ENCODE data around the gene LBHD1. TPM values are rescaled to one million over a fixed set of nuclear protein-coding genes. Genes with fewer than 3 reads are reported as not detected.

LBHD1 gene
- total and polyA plus RNA-seq, 2 of the 13 experiments (the other 11 are each of a cell fraction or from before 2014, with no cell fraction given): 3.2 to 3.7 TPM

- TF ChIP-seq, protein P1, sequence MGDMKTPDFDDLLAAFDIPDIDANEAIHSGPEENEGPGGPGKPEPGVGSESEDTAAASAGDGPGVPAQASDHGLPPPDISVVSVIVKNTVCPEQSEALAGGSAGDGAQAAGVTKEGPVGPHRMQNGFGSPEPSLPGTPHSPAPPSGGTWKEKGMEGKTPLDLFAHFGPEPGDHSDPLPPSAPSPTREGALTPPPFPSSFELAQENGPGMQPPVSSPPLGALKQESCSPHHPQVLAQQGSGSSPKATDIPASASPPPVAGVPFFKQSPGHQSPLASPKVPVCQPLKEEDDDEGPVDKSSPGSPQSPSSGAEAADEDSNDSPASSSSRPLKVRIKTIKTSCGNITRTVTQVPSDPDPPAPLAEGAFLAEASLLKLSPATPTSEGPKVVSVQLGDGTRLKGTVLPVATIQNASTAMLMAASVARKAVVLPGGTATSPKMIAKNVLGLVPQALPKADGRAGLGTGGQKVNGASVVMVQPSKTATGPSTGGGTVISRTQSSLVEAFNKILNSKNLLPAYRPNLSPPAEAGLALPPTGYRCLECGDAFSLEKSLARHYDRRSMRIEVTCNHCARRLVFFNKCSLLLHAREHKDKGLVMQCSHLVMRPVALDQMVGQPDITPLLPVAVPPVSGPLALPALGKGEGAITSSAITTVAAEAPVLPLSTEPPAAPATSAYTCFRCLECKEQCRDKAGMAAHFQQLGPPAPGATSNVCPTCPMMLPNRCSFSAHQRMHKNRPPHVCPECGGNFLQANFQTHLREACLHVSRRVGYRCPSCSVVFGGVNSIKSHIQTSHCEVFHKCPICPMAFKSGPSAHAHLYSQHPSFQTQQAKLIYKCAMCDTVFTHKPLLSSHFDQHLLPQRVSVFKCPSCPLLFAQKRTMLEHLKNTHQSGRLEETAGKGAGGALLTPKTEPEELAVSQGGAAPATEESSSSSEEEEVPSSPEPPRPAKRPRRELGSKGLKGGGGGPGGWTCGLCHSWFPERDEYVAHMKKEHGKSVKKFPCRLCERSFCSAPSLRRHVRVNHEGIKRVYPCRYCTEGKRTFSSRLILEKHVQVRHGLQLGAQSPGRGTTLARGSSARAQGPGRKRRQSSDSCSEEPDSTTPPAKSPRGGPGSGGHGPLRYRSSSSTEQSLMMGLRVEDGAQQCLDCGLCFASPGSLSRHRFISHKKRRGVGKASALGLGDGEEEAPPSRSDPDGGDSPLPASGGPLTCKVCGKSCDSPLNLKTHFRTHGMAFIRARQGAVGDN (CRISPR knock-in tag; IDR thresholded peaks at IDR 0.05): peak; percentile 52; the same call in 1 of the 2 replicates
- TF ChIP-seq, protein P2, sequence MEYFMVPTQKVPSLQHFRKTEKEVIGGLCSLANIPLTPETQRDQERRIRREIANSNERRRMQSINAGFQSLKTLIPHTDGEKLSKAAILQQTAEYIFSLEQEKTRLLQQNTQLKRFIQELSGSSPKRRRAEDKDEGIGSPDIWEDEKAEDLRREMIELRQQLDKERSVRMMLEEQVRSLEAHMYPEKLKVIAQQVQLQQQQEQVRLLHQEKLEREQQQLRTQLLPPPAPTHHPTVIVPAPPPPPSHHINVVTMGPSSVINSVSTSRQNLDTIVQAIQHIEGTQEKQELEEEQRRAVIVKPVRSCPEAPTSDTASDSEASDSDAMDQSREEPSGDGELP (IDR thresholded peaks at IDR 0.05; ENCODE audit: borderline replicate concordance, low read depth): no peak
- TF ChIP-seq RARG (CRISPR knock-in tag; IDR thresholded peaks at IDR 0.05; ENCODE audit: low read depth) (no peak), RFXAP (CRISPR knock-in tag; IDR thresholded peaks at IDR 0.05; ENCODE audit: borderline replicate concordance) (0 out of 2 replicates have a peak, but pooled peaks have one; percentile 34), NCOA1 (CRISPR knock-in tag; IDR thresholded peaks at IDR 0.05) (no peak), BHLHE40 (IDR thresholded peaks at IDR 0.05; ENCODE audit: low read length) (no peak), SP2 (CRISPR knock-in tag; IDR thresholded peaks at IDR 0.05) (no peak), MEIS1 (CRISPR knock-in tag; IDR thresholded peaks at IDR 0.05; ENCODE audit: borderline replicate concordance) (no peak), RXRA (CRISPR knock-in tag; IDR thresholded peaks at IDR 0.05) (no peak), MED1 (CRISPR knock-in tag; IDR thresholded peaks at IDR 0.05) (peak; percentile 37; the same call in 1 of the 2 replicates), ZNF724P (CRISPR knock-in tag; IDR thresholded peaks at IDR 0.05; ENCODE audit: borderline replicate concordance) (no peak), ZBTB2 (CRISPR knock-in tag; IDR thresholded peaks at IDR 0.05; ENCODE audit: low read depth) (no peak; the same call in 1 of the 2 replicates), HOXA9 (CRISPR knock-in tag; IDR thresholded peaks at IDR 0.05; ENCODE audit: borderline replicate concordance) (no peak), ATF6 (CRISPR knock-in tag; conservative IDR thresholded peaks at IDR 0.05) (no peak), ATF1 (CRISPR knock-in tag; IDR thresholded peaks at IDR 0.05) (no peak)
- TF ChIP-seq, protein P3, sequence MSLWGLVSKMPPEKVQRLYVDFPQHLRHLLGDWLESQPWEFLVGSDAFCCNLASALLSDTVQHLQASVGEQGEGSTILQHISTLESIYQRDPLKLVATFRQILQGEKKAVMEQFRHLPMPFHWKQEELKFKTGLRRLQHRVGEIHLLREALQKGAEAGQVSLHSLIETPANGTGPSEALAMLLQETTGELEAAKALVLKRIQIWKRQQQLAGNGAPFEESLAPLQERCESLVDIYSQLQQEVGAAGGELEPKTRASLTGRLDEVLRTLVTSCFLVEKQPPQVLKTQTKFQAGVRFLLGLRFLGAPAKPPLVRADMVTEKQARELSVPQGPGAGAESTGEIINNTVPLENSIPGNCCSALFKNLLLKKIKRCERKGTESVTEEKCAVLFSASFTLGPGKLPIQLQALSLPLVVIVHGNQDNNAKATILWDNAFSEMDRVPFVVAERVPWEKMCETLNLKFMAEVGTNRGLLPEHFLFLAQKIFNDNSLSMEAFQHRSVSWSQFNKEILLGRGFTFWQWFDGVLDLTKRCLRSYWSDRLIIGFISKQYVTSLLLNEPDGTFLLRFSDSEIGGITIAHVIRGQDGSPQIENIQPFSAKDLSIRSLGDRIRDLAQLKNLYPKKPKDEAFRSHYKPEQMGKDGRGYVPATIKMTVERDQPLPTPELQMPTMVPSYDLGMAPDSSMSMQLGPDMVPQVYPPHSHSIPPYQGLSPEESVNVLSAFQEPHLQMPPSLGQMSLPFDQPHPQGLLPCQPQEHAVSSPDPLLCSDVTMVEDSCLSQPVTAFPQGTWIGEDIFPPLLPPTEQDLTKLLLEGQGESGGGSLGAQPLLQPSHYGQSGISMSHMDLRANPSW (CRISPR knock-in tag; IDR thresholded peaks at IDR 0.05; ENCODE audit: borderline replicate concordance): no peak
- TF ChIP-seq, protein P4, sequence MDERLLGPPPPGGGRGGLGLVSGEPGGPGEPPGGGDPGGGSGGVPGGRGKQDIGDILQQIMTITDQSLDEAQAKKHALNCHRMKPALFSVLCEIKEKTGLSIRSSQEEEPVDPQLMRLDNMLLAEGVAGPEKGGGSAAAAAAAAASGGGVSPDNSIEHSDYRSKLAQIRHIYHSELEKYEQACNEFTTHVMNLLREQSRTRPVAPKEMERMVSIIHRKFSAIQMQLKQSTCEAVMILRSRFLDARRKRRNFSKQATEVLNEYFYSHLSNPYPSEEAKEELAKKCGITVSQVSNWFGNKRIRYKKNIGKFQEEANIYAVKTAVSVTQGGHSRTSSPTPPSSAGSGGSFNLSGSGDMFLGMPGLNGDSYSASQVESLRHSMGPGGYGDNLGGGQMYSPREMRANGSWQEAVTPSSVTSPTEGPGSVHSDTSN (CRISPR knock-in tag; IDR thresholded peaks at IDR 0.05): no peak
These were observed 5.7 kb downstream of the LBHD1 start (continued) for GRCh38 chr11:62666259-62666926.

Measured in HepG2 (cell line).